ENCODE results near the gene HOMER2.

GRCh38 chr15:82803793-82804574, 148.5 kb downstream of the HOMER2 start:
- TF ChIP-seq CTCF (conservative IDR thresholded peaks at IDR 0.05; ENCODE audit: low read depth, low read length) (no peak), EZH2 (IDR thresholded peaks at IDR 0.05; ENCODE audit: low read length, unreplicated experiment) (no peak), EZH2phosphoT487 (IDR thresholded peaks at IDR 0.05; ENCODE audit: borderline replicate concordance, low read length) (no peak)

Data from PC-3 (cell line).